ENCODE results near the gene MRPS7.

GRCh38 chr17:75307957-75308731 lies 46.5 kb downstream of the MRPS7 start:
- no peak for TF ChIP-seq CTCF (IDR thresholded peaks at IDR 0.05)
- TF ChIP-seq EP300 (IDR thresholded peaks at IDR 0.05): no peak
- TF ChIP-seq POLR2A (IDR thresholded peaks at IDR 0.05): no peak

Data from ovary (tissue), 3 donors.